ENCODE data around the gene HAUS6. TPM values are rescaled to one million over a fixed set of nuclear protein-coding genes. Genes with fewer than 3 reads are reported as not detected.
A peak's percentile ranks its signal among the peaks of the same experiment; 100 is the strongest.
"Not testable (repeated sequence)": the region's sequence is repeated elsewhere in the genome, so short reads cannot be mapped to it uniquely, and the experiment has no call there.

HAUS6 gene
- total RNA-seq, 1 donor from 2014 or later = 5.9 TPM

GRCh38 chr9:19057033-19057432, 45.7 kb downstream of the HAUS6 start:
- intact Hi-C loops (cut with DNase I) = no loop called here
- DNase-seq = no peak
- ATAC-seq (ENCODE audit: poor library complexity) = no peak

DNA sequence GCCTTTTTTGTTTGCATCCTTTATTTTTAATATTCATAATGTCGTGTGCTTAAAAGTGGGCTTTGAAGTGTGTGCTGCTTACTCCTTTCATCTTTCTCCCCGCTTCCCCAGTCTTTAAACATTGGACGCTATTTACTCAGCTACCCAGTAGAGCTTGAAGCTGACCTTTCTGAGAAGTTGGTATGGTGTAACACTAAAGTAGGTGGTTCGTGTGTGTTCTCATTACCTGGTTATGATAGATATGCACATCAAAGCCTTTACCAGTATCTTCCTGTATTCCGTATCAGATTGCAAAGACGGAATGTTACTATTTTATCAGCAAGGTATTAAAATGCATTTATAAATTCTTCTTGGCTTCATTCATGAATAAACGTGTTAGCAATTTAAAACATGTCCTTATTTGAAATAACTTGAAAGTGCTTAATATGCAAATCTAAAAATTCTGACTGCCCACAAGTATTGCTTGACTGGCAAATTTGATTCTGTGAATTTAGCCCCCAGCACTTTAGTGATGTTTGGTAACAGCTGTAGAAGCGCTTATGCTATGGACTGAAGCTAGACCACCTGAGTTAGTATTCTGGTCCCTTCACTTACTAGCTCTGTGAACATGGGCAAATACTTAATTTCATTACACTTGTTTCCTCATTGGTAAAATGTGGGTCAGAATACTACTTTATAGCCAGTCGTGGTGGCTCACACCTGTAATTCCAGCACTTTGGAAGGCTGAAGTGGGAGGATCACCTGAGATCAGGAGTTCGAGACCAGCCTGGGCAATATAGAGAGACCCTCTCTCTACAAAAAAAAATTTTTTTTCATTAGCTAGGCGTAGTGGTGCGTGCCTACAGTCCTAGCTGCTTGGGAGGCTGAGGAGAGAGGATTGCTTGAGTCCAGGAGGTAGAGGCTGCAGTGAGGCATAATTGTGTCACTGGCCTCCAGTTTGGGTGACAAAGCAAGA, 51.8 kb downstream of the HAUS6 start:
- DNase-seq (no peak), ATAC-seq (ENCODE audit: poor library complexity) (no peak)
- intact Hi-C loops (cut with DNase I) = no loop called here

- peak; percentile 9 for ATAC-seq (ENCODE audit: poor library complexity)
- DNase-seq = no peak
- intact Hi-C loops (cut with DNase I) = loop anchor here (5.0 to 10.0 kb wide), 2 partner anchors 125 to 407 kb away; no protein-coding TSS in a partner anchor
These were observed 52.6 kb downstream of the HAUS6 start for GRCh38 chr9:19049917-19050636.

DNA sequence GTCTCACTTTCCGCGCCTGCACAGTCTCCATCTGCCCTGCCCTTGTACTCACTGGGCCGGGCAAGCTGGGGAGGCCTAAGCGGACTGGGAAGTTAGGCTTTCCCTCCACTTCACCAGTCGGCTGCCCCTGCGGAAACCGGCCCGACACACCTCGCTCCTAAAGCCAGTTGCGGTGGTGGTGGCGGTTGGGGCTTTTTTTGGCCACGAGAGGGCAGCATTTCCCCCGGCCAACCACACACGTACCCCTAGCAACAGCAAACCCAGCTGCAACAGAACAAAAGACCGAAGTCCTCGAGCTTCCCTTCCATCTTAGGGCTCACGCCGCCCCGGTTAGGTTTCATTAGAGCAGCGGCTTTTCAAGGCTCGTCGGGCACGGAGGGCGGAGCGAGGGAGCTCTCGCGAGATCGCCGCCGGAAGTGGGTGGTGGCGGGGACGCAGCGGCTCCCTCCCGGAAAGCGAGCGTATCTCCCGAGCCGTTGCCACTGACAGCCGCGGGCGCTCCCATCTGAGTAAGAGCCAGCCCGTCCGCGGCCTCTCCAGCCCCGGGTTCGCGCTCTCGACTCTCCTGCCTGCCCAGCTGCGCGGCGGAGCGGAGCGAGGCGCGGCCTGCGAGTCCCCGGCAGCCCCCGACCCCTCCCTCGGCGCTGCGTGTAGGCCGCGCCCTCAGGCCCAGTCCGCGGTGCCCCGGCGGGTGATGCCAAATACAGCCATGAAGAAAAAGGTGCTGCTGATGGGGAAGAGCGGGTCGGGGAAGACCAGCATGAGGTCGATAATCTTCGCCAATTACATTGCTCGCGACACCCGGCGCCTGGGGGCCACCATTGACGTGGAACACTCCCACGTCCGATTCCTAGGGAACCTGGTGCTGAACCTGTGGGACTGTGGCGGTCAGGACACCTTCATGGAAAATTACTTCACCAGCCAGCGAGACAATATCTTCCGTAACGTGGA, 53.5 kb downstream of the HAUS6 start, which contains the start of gene RRAGA:
TSS of gene RRAGA (plus strand) at position 462 of the 951 bp plus-strand sequence. CDS start at position 695, 233 bp downstream.
- ATAC-seq (ENCODE audit: poor library complexity) (peak; percentile 98), DNase-seq (peak; percentile 97)
- intact Hi-C loops (cut with DNase I) = loop anchor here (5.0 to 10.0 kb wide), 2 partner anchors 126 to 408 kb away; no protein-coding TSS in a partner anchor

- no peak for ATAC-seq (ENCODE audit: poor library complexity)
- intact Hi-C loops (cut with DNase I) = no loop called here
These were observed 66.1 kb downstream of the HAUS6 start for GRCh38 chr9:19036611-19037010.

GRCh38 chr9:19033015-19033414, 69.7 kb downstream of the HAUS6 start, which contains the start of gene SAXO1:
SAXO1 (minus strand) TSS chr9:19033209; CDS start chr9:19032908, 301 bp downstream.
- intact Hi-C loops (cut with DNase I) = no loop called here
- ATAC-seq (ENCODE audit: poor library complexity) = no peak

More at GRCh38 chr9:19036611-19037010, 66.1 kb downstream of the HAUS6 start:
- no peak for DNase-seq

DNA sequence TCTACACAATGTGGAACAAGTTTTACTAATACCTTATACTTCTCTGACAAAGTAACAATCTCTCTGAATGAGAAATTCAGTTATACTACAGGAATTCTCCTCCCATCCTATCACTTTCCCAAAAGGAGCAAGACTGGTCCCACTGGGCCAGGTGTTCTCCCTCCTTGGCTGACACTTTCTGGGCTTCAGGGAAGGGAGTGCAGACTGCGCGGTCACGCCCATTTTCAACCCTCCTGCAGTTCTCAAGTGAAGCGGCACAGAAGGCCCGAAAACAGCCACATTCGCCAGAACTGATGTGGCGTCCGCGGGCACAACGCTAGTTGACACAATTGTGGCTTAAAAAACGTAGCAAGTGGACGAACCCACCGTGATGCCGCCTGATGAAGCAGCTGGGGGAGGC, 70.3 kb downstream of the HAUS6 start:
- intact Hi-C loops (cut with DNase I) = no loop called here
- no peak for ATAC-seq (ENCODE audit: poor library complexity)

More at GRCh38 chr9:19033015-19033414, 69.7 kb downstream of the HAUS6 start, which contains the start of gene SAXO1:
- DNase-seq = no peak

DNA sequence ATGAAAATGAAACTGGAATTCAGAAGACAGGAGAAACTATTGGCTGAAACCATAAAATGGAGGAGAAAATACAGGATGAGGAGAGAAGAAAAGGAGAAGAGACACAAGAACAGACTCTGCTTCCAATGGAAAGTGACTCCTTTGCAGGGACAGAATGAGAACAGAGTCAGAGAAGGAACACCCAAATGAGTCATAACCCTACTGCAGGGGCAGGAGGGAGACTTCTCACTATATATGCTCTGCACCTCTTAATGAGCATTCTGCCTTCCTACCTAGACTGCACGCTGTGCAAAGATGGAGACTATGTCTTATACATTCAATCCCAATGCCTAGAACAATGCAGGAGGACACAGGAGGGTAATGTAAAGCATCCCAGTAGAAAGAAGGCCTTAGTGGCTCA, 71.8 kb downstream of the HAUS6 start:
- intact Hi-C loops (cut with DNase I) = no loop called here
- no peak for DNase-seq
- no peak for ATAC-seq (ENCODE audit: poor library complexity)

More for the DNA sequence above, 70.3 kb downstream of the HAUS6 start:
- DNase-seq = no peak

- intact Hi-C loops (cut with DNase I) = loop anchor here (5.0 to 10.0 kb wide), 2 partner anchors 584 to 772 kb away; no protein-coding TSS in a partner anchor
- ATAC-seq (ENCODE audit: poor library complexity) (peak; percentile 75), DNase-seq (no peak)
These were observed 73.8 kb downstream of the HAUS6 start for GRCh38 chr9:19028835-19029451.

DNA sequence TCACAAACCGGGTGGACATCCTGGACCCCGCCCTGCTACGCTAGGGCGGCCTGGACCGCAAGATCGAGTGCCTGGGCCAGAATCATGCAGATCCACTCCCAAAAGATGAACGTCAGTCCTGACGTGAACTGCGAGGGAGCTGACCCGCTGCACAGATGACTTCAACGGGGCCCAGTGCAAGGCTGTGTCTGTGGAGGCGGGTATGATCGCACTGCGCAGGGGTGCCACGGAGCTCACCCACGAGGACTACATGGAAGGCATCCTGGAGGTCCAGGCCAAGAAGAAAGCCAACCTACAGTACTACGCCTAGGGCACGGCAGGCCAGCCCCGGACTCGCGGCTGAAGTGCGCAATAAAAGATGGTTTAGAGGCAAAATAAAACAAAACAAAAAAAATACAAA, 74.9 kb downstream of the HAUS6 start:
- intact Hi-C loops (cut with DNase I) = loop anchor here (5.0 to 10.0 kb wide), 2 partner anchors 583 to 771 kb away; no protein-coding TSS in a partner anchor

DNA sequence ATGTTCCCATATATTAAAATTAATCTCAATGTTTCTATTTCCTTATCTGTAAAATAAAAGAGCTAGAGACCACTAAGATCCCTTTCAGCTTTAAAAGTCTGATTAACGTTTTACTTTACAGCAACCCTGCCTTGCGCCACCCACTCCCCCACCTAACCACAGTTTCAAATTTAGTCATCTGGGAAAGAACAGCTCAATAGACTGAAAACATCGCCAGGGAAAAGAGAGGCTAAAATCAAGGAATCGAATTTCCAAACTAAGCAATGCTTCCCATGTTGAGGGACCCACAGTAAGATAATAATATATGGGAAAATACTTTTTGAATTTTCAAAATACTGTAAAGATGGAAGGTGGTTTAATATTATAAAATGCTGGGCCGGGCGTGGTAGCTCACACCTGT, 76.3 kb downstream of the HAUS6 start:
- intact Hi-C loops (cut with DNase I) = loop anchor here (5.0 to 10.0 kb wide), 2 partner anchors 582 to 769 kb away; no protein-coding TSS in a partner anchor
- no peak for DNase-seq
- ATAC-seq (ENCODE audit: poor library complexity) = no peak

More for the DNA sequence above, 74.9 kb downstream of the HAUS6 start:
- ATAC-seq (ENCODE audit: poor library complexity) (no peak), DNase-seq (no peak)

- no peak for DNase-seq
- intact Hi-C loops (cut with DNase I) = loop anchor here (10.0 kb wide), 1 partner anchor 578 kb away; no protein-coding TSS in a partner anchor
- no peak for ATAC-seq (ENCODE audit: poor library complexity)
These were observed 79.6 kb downstream of the HAUS6 start for GRCh38 chr9:19023078-19023477.

DNA sequence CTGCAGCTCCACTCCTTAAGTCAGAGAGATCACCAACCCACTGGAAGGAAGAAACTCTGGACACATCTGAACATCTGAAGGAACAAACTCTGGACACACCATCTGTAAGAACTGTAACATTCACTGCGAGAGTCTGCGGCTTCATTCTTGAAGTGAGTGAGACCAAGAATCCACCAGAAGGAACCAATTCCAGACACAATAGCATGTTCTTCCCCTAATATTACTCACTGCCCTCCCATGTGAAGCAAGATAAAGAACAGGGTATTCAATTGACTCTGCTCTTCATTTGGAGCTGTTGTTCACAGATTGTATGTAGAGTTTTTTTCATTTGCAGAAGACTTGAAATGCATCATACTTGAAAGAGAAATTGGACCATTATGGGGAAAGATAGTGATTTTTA, 80.5 kb downstream of the HAUS6 start:
- intact Hi-C loops (cut with DNase I) = loop anchor here (10.0 kb wide), 1 partner anchor 577 kb away; no protein-coding TSS in a partner anchor
- DNase-seq = no peak
- ATAC-seq (ENCODE audit: poor library complexity) = no peak

DNA sequence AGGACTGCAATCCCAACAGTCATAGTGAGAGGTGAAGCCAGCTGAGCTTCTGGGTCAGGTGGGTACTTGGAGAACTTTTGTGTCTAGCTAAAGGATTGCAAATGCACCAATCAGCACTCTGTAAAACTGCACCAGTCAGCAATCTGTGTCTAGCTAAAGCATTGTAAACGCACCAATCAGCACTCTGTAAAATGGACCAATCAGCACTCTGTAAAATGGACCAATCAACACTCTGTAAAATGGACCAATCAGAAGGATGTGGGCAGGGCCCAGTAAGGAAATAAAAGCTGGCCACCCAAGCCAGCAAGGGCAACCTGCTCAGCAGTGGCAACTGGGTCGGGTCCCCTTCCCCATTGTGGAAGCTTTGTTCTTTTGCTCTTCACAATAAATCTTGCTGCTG, 81.1 kb downstream of the HAUS6 start:
- DNase-seq; ATAC-seq (ENCODE audit: poor library complexity): not testable (repeated sequence)
- intact Hi-C loops (cut with DNase I) = loop anchor here (10.0 kb wide), 1 partner anchor 577 kb away; no protein-coding TSS in a partner anchor

DNA sequence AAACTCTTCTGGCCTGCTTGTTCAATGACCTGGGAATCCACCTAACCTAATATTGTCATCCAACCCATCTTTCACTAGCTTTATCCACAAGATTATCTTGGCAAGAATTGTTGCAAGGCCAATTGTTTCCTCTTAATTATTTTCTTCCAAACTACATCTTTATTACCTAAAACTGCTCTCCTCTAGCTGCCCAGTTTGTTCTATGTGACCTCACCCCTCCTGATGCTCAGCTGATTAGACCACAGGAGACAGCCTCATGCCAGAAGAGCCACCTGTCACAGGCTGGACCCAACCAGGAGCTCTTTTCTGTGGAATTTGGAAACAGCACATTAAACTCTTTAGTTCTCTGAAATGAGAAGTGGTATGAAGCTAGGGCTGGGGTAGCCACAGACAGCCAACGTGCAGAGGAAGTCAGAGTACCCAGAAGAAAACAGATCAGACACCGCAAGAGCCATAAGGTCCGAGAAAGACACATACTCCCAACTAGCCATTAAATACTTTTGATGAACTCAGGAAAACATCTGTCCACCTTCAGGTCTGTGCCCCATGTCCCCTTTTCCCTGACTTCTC, 81.7 kb downstream of the HAUS6 start:
- DNase-seq (no peak), ATAC-seq (ENCODE audit: poor library complexity) (no peak)
- intact Hi-C loops (cut with DNase I) = loop anchor here (10.0 kb wide), 1 partner anchor 576 kb away; no protein-coding TSS in a partner anchor

DNA sequence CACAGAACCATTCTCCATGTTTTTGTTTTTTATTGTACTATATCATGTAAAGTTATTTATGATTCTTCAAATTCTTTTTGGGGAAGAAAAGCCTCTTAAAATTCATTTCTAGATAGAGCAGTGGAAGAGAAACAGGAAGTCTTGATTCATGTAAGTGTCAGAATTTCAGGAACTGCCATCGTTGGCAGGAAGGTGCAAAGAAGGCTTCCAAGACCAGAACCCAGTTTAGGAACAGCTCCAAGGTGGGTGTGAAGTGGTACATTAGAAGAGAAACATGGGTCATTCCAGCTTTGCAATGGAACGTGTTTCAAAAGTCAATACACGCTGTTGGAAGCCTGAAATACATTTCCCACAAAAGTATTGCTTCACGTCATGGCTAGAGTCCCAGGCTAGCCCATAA, 84.5 kb downstream of the HAUS6 start:
- DNase-seq (no peak), ATAC-seq (ENCODE audit: poor library complexity) (no peak)
- intact Hi-C loops (cut with DNase I) = no loop called here
